ENCODE results near the gene PITPNC1. TPM values are rescaled to one million over a fixed set of nuclear protein-coding genes. Genes with fewer than 3 reads are reported as not detected.

Gene PITPNC1
- polyA plus RNA-seq, 1 experiment = 9.1 TPM

DNA sequence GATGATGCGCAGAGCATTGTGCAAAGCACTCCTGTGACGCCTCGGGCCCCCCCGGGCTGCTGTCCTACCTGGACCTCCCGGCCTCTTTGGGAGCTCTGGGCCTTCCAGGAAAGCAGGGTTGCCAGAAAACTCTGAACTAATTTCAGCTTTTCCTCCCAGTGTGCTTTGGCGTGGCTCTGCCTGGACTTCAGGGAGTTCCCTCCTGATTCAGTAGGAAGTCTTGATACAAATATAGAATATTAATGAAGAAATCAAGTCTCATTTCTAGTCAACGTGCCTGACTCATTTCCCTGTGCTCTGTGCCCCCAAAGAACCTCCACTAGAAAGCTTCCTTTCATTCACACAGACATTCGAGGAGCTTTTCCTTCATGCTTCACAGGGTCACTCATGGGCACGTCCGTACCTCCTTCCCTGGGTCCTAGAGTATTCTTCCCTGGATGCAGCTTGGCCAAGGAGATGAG is 256.7 kb downstream of the PITPNC1 start:
- Histone ChIP-seq H3K27ac (ENCODE audit: low read depth, low read length) (no peak overlapping the region), H3K4me3 (ENCODE audit: low read depth, low read length) (no peak overlapping the region), H3K9me3 (ENCODE audit: control insufficient read depth, insufficient read depth, low read length) (no peaks in the 10 kb centered on the region), H3K27me3 (ENCODE audit: control insufficient read depth, insufficient read depth, low read length) (no peaks in the 10 kb centered on the region)
- ChIA-PET POLR2A (no interaction called here), CTCF (interaction anchor here (1.2 to 1.4 kb wide), 2 partner anchors 255 to 259 kb away, joined by 3 to 5 read pairs; no protein-coding TSS in a partner anchor)
- DNase-seq (ENCODE audit: low read depth, low spot score) = no peak
- no peak for TF ChIP-seq CTCF (IDR thresholded peaks at IDR 0.05; ENCODE audit: low read depth, low read length)

DNA sequence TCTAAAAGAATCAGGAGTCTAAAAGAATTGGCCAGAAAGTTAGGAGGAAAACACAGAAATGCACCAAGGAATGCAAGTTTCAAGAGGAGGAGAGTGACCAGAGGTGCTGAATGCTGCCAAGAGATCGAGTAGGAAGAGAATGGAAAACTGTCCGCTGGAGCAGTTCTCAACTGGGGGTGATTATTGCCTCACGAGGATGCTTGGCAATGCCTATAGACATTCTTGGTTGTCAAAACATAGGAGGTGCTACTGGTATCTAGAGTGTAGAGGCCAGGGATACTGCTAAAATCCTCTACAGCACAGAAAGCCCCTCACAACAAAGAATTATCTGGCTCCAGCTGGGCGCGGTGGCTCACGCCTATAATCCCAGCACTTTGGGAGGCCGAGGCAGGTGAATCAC is 258.6 kb downstream of the PITPNC1 start:
- DNase-seq (ENCODE audit: low read depth, low spot score) = no peak
- ChIA-PET POLR2A (no interaction called here), CTCF (no interaction called here)
- no peak for TF ChIP-seq CTCF (IDR thresholded peaks at IDR 0.05; ENCODE audit: low read depth, low read length)
- Histone ChIP-seq H3K27ac (ENCODE audit: low read depth, low read length) (no peak overlapping the region), H3K9me3 (ENCODE audit: control insufficient read depth, insufficient read depth, low read length) (no peaks in the 10 kb centered on the region), H3K4me3 (ENCODE audit: low read depth, low read length) (no peak overlapping the region), H3K27me3 (ENCODE audit: control insufficient read depth, insufficient read depth, low read length) (no peaks in the 10 kb centered on the region)

GRCh38 chr17:67636312-67636711 is 259.2 kb downstream of the PITPNC1 start:
- no peak for DNase-seq (ENCODE audit: low read depth, low spot score)
- no peak for TF ChIP-seq CTCF (IDR thresholded peaks at IDR 0.05; ENCODE audit: low read depth, low read length)
- no peaks in the 10 kb centered on the region for H3K9me3 ChIP-seq (ENCODE audit: control insufficient read depth, insufficient read depth, low read length)
- H3K4me3 ChIP-seq (ENCODE audit: low read depth, low read length) = no peak overlapping the region
- no peak overlapping the region for H3K27ac ChIP-seq (ENCODE audit: low read depth, low read length)
- ChIA-PET POLR2A (no interaction called here), CTCF (interaction anchor here (0.6 to 1.8 kb wide), 2 partner anchors 258 to 270 kb away, joined by 4 to 6 read pairs; partner anchors contain the start of gene PSMD12)
- no peaks in the 10 kb centered on the region for H3K27me3 ChIP-seq (ENCODE audit: control insufficient read depth, insufficient read depth, low read length)

DNA sequence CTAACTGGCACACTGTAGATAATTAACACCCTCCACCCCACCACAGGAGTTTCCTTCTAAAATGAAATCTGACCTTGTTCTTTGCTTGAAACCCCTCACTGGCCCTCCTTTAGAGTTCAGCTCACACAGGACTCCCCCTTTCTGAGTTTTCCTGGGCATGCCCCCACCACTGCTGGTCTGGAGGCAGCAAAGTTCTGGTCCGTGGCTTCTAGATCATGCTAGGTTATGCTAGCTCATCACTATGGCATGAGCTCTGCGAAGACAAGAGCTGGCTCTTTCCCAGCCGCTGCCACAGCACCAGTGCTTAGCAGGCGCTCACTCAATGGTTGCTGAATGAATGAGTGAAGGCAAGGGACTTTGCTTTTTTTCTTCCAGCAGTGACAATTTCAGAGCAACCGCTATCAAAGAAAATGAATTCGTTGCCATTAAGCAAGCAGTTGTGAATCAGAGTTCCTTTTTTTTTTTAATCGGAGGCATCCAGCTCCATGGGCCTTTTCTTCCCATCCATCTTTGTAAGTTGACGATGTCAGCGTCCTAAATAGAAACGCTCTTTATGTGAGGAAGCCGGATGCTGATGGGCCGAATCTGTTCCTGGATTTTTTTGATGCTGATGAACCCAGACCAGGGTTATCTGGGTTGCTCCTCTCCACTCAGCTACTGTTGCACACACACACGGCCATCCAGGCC is 259.9 kb downstream of the PITPNC1 start:
- no peak for TF ChIP-seq CTCF (IDR thresholded peaks at IDR 0.05; ENCODE audit: low read depth, low read length)
- Histone ChIP-seq H3K27me3 (ENCODE audit: control insufficient read depth, insufficient read depth, low read length) (no peaks in the 10 kb centered on the region), H3K27ac (ENCODE audit: low read depth, low read length) (no peak overlapping the region), H3K4me3 (ENCODE audit: low read depth, low read length) (no peak overlapping the region), H3K9me3 (ENCODE audit: control insufficient read depth, insufficient read depth, low read length) (no peaks in the 10 kb centered on the region)
- DNase-seq (ENCODE audit: low read depth, low spot score) = no peak
- ChIA-PET CTCF (interaction anchor here (0.6 to 1.8 kb wide), 3 partner anchors 259 to 270 kb away, joined by 3 to 6 read pairs (median 4); partner anchors contain the start of gene PSMD12), POLR2A (no interaction called here)

GRCh38 chr17:67637901-67638641 is 261.0 kb downstream of the PITPNC1 start:
- ChIA-PET POLR2A (no interaction called here), CTCF (interaction anchor here (0.8 to 1.8 kb wide), 3 partner anchors 49 to 262 kb away, joined by 3 to 4 read pairs (median 3); no protein-coding TSS in a partner anchor)
- no peak for TF ChIP-seq CTCF (IDR thresholded peaks at IDR 0.05; ENCODE audit: low read depth, low read length)
- Histone ChIP-seq H3K4me3 (ENCODE audit: low read depth, low read length) (no peak overlapping the region), H3K27ac (ENCODE audit: low read depth, low read length) (no peak overlapping the region), H3K9me3 (ENCODE audit: control insufficient read depth, insufficient read depth, low read length) (no peaks in the 10 kb centered on the region), H3K27me3 (ENCODE audit: control insufficient read depth, insufficient read depth, low read length) (no peaks in the 10 kb centered on the region)
- DNase-seq (ENCODE audit: low read depth, low spot score) = no peak
